ENCODE data around the gene ITCH.

DNA sequence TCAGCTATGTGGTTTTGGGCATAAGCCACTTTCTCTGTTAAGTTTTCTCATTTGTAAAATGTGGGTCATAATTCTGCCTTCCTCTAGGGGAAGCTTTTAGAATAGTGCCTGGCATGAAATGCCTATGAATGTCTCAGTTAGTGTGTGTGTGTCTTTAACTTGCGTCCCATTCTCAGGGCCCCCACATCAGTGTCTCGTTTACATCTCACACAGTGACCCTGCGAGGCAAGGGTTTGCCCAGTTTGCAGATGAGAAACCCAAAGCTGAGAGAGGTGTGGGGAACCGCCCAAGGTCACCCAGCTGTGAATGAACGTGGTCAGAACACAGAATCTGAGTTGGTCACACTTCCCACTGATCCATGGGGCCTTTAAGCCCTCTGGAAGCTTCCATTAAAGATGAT, 167.3 kb downstream of the ITCH start:
- TF ChIP-seq, protein P1, sequence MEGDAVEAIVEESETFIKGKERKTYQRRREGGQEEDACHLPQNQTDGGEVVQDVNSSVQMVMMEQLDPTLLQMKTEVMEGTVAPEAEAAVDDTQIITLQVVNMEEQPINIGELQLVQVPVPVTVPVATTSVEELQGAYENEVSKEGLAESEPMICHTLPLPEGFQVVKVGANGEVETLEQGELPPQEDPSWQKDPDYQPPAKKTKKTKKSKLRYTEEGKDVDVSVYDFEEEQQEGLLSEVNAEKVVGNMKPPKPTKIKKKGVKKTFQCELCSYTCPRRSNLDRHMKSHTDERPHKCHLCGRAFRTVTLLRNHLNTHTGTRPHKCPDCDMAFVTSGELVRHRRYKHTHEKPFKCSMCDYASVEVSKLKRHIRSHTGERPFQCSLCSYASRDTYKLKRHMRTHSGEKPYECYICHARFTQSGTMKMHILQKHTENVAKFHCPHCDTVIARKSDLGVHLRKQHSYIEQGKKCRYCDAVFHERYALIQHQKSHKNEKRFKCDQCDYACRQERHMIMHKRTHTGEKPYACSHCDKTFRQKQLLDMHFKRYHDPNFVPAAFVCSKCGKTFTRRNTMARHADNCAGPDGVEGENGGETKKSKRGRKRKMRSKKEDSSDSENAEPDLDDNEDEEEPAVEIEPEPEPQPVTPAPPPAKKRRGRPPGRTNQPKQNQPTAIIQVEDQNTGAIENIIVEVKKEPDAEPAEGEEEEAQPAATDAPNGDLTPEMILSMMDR (IDR thresholded peaks at IDR 0.05) = no peak
- TF ChIP-seq POLR2A (IDR thresholded peaks at IDR 0.05) = no peak

Data from body of pancreas (tissue), 4 donors.